ENCODE measurements around the gene MAFB.

Gene MAFB

GRCh38 chr20:40668449-40669228 is 20.4 kb downstream of the MAFB start:
- no peak for TF ChIP-seq CTCF (IDR thresholded peaks at IDR 0.05; ENCODE audit: low read depth, low read length)
- H3K4me3 ChIP-seq (ENCODE audit: low read depth, low read length): no peak overlapping the region
- H3K36me3 ChIP-seq: no peaks in the 10 kb centered on the region
- DNase-seq: no peak
- peaks cover 47% of the 10 kb centered on the region for H3K27me3 ChIP-seq (ENCODE audit: insufficient read depth, low read depth, severe bottlenecking)
- no peaks in the 10 kb centered on the region for H3K9me3 ChIP-seq (ENCODE audit: severe bottlenecking)
- no peak overlapping the region for H3K27ac ChIP-seq

GRCh38 chr20:40667503-40667902 is 21.5 kb downstream of the MAFB start:
- Histone ChIP-seq H3K36me3 (no peaks in the 10 kb centered on the region), H3K9me3 (ENCODE audit: severe bottlenecking) (no peaks in the 10 kb centered on the region), H3K27me3 (ENCODE audit: insufficient read depth, low read depth, severe bottlenecking) (peaks cover 57% of the 10 kb centered on the region), H3K27ac (no peak overlapping the region), H3K4me3 (ENCODE audit: low read depth, low read length) (no peak overlapping the region)
- no peak for TF ChIP-seq CTCF (IDR thresholded peaks at IDR 0.05; ENCODE audit: low read depth, low read length)
- DNase-seq: no peak

GRCh38 chr20:40666336-40666735 is 22.7 kb downstream of the MAFB start:
- no peaks in the 10 kb centered on the region for H3K9me3 ChIP-seq (ENCODE audit: severe bottlenecking)
- no peak overlapping the region for H3K4me3 ChIP-seq (ENCODE audit: low read depth, low read length)
- no peak for TF ChIP-seq CTCF (IDR thresholded peaks at IDR 0.05; ENCODE audit: low read depth, low read length)
- H3K36me3 ChIP-seq: no peaks in the 10 kb centered on the region
- DNase-seq: no peak
- H3K27me3 ChIP-seq (ENCODE audit: insufficient read depth, low read depth, severe bottlenecking): peaks cover 59% of the 10 kb centered on the region
- H3K27ac ChIP-seq: no peak overlapping the region

GRCh38 chr20:40664891-40665290 is 24.1 kb downstream of the MAFB start:
- H3K27ac ChIP-seq: no peak overlapping the region
- DNase-seq: no peak
- H3K9me3 ChIP-seq (ENCODE audit: severe bottlenecking): no peaks in the 10 kb centered on the region
- TF ChIP-seq CTCF (IDR thresholded peaks at IDR 0.05; ENCODE audit: low read depth, low read length): no peak
- H3K4me3 ChIP-seq (ENCODE audit: low read depth, low read length): no peak overlapping the region
- H3K36me3 ChIP-seq: no peaks in the 10 kb centered on the region
- H3K27me3 ChIP-seq (ENCODE audit: insufficient read depth, low read depth, severe bottlenecking): peaks cover 67% of the 10 kb centered on the region

- H3K9me3 ChIP-seq (ENCODE audit: severe bottlenecking): no peaks in the 10 kb centered on the region
- no peak overlapping the region for H3K4me3 ChIP-seq (ENCODE audit: low read depth, low read length)
- H3K27ac ChIP-seq: no peak overlapping the region
- H3K27me3 ChIP-seq (ENCODE audit: insufficient read depth, low read depth, severe bottlenecking): peaks cover 68% of the 10 kb centered on the region
- no peak for DNase-seq
- no peaks in the 10 kb centered on the region for H3K36me3 ChIP-seq
- no peak for TF ChIP-seq CTCF (IDR thresholded peaks at IDR 0.05; ENCODE audit: low read depth, low read length)
Measured at GRCh38 chr20:40663991-40664880, 24.8 kb downstream of the MAFB start.
